ENCODE results near the gene POP5.

POP5 gene

GRCh38 chr12:120546050-120546386 is 35.2 kb downstream of the POP5 start:
- H3K9me3 ChIP-seq, result no peaks in the 10 kb centered on the region
- no peak overlapping the region for H3K27ac ChIP-seq
- DNase-seq, result no peak
- H3K4me3 ChIP-seq, result no peak overlapping the region
- H3K27me3 ChIP-seq, result no peaks in the 10 kb centered on the region
- TF ChIP-seq CTCF (IDR thresholded peaks at IDR 0.05), result no peak
- peaks cover 29 to 51% (median 35%) of the 10 kb centered on the region in 3 donors for H3K36me3 ChIP-seq
- intact Hi-C loops (cut with DNase I; ENCODE audit: low total_unique reads), result no loop called here
- peaks cover 0 to 68% (median 39%) of the 10 kb centered on the region in 4 donors for H3K4me1 ChIP-seq

GRCh38 chr12:120544691-120545090 is 36.5 kb downstream of the POP5 start:
- H3K27ac ChIP-seq, result no peak overlapping the region
- TF ChIP-seq CTCF (IDR thresholded peaks at IDR 0.05), result no peak
- intact Hi-C loops (cut with DNase I; ENCODE audit: low total_unique reads), result no loop called here
- no peaks in the 10 kb centered on the region for H3K9me3 ChIP-seq
- H3K27me3 ChIP-seq, result no peaks in the 10 kb centered on the region
- no peak for DNase-seq
- no peak overlapping the region for H3K4me3 ChIP-seq
- peaks cover 0 to 68% (median 43%) of the 10 kb centered on the region in 4 donors for H3K4me1 ChIP-seq
- H3K36me3 ChIP-seq, result peaks cover 29 to 45% (median 35%) of the 10 kb centered on the region in 3 donors

- intact Hi-C loops (cut with DNase I; ENCODE audit: low total_unique reads), result no loop called here
- peaks cover 7 to 20% (median 11%) of the 10 kb centered on the region in 3 donors for H3K36me3 ChIP-seq
- H3K9me3 ChIP-seq, result no peaks in the 10 kb centered on the region
- TF ChIP-seq CTCF (IDR thresholded peaks at IDR 0.05), result no peak
- peak overlapping the region in 1 of 2 donors; percentile 96 for H3K27ac ChIP-seq
- no peaks in the 10 kb centered on the region for H3K27me3 ChIP-seq
- no peak for DNase-seq
- H3K4me3 ChIP-seq, result no peak overlapping the region
- peaks cover 9 to 85% (median 61%) of the 10 kb centered on the region in 4 donors for H3K4me1 ChIP-seq
Measured at GRCh38 chr12:120542166-120542565, 39.0 kb downstream of the POP5 start.

GRCh38 chr12:120540445-120540844 is 40.8 kb downstream of the POP5 start:
- Histone ChIP-seq H3K27ac (peak overlapping the region; percentile 90 to 96), H3K9me3 (no peaks in the 10 kb centered on the region), H3K4me1 (peaks cover 9 to 95% (median 77%) of the 10 kb centered on the region in 4 donors), H3K4me3 (no peak overlapping the region), H3K27me3 (no peaks in the 10 kb centered on the region), H3K36me3 (peaks cover 0 to 8% (median 0%) of the 10 kb centered on the region in 3 donors)
- intact Hi-C loops (cut with DNase I; ENCODE audit: low total_unique reads), result no loop called here
- no peak for TF ChIP-seq CTCF (IDR thresholded peaks at IDR 0.05)
- no peak for DNase-seq

- Histone ChIP-seq H3K9me3 (no peaks in the 10 kb centered on the region), H3K4me3 (no peak overlapping the region), H3K36me3 (peaks cover 0 to 8% (median 0%) of the 10 kb centered on the region in 3 donors), H3K27me3 (no peaks in the 10 kb centered on the region), H3K4me1 (peaks cover 9 to 91% (median 75%) of the 10 kb centered on the region in 4 donors), H3K27ac (peak overlapping the region; percentile 90 to 96)
- TF ChIP-seq CTCF (IDR thresholded peaks at IDR 0.05), result no peak
- no peak for DNase-seq
- intact Hi-C loops (cut with DNase I; ENCODE audit: low total_unique reads), result loop anchor here (5.0 kb wide), 1 partner anchor 42 kb away; the partner anchor contains the start of gene DYNLL1
Measured at GRCh38 chr12:120539303-120539702, 41.9 kb downstream of the POP5 start.
